SU-DHL-6 (cell line): Measurements from ENCODE around the gene JSRP1.

ENCODE experiments used
- H2AFZ ChIP-seq: fragments of 200-600 bp; sonication (generic); 2 replicates; pipeline ENCODE4 v1.6.1; 2014; ENCODE audit warnings: low read depth, mild to moderate bottlenecking, moderate library complexity, mixed read lengths, antibody characterized with exemption, low read length; ENCODE audit not compliant: severe bottlenecking
- H3F3A ChIP-seq: fragments of 200-600 bp; shearing (Covaris generic); 2 replicates; pipeline ENCODE4 v1.6.0; 2016; ENCODE audit warnings: antibody characterized with exemption, mild to moderate bottlenecking; ENCODE audit not compliant: insufficient read depth
- H3K27ac ChIP-seq: fragments of 200-600 bp; sonication (generic); 2 replicates; pipeline ENCODE4 v1.5.1; 2016; ENCODE audit warnings: low read depth, mild to moderate bottlenecking, low read length, moderate library complexity, mixed read lengths
- H3K27me3 ChIP-seq: fragments of 200-600 bp; sonication (generic), shearing (Covaris generic); 2 replicates; pipeline ENCODE4 v1.6.0; 2014; ENCODE audit warnings: mild to moderate bottlenecking, low read length
- H3K36me3 ChIP-seq: fragments of 200-600 bp; sonication (generic); 2 replicates; pipeline ENCODE4 v1.6.1; 2014; ENCODE audit warnings: mild to moderate bottlenecking, low read length, mixed read lengths
- H3K4me2 ChIP-seq: fragments of 300-600, 200-600 bp; shearing (Covaris generic), sonication (generic); 2 replicates; pipeline ENCODE4 v1.6.0; 2014; ENCODE audit warnings: low read length, low read depth, mild to moderate bottlenecking; ENCODE audit not compliant: poor library complexity, severe bottlenecking
- H3K4me3 ChIP-seq: fragments of 200-600 bp; sonication (generic); 2 replicates; pipeline ENCODE4 v1.5.1; 2014; ENCODE audit warnings: antibody characterized with exemption, low read length, mild to moderate bottlenecking, mixed read lengths; ENCODE audit not compliant: insufficient read depth, poor library complexity, severe bottlenecking
- H3K79me2 ChIP-seq: fragments of 200-600 bp; sonication (generic); 2 replicates; pipeline ENCODE4 v1.6.1; 2014; ENCODE audit warnings: mild to moderate bottlenecking, low read length, moderate library complexity; ENCODE audit not compliant: insufficient read depth
- H3K9ac ChIP-seq: fragments of 200-600 bp; sonication (generic); 2 replicates; pipeline ENCODE4 v1.7.0; 2014; ENCODE audit warnings: mild to moderate bottlenecking, low read length
- H3K9me2 ChIP-seq: fragments of 200-600 bp; sonication (generic); replicated peaks from 2 replicates; pipeline ENCODE4 v1.6.1; 2014; ENCODE audit warnings: low read length; ENCODE audit not compliant: insufficient read depth
- H3K9me3 ChIP-seq: fragments of 200-600 bp; sonication (generic); 2 replicates; pipeline ENCODE4 v1.6.1; 2014; ENCODE audit warnings: low read length, mixed read lengths; ENCODE audit not compliant: insufficient read depth
- H4K20me1 ChIP-seq: fragments of 200-600 bp; sonication (generic); 2 replicates; pipeline ENCODE4 v1.6.1; 2014; ENCODE audit warnings: low read depth, mild to moderate bottlenecking, antibody characterized with exemption, low read length, moderate library complexity, mixed read lengths
- CTCF ChIP-seq: fragments of 200-600 bp; sonication (generic); IDR thresholded peaks from one replicate; pipeline ENCODE4 v1.5.1; 2017; ENCODE audit warnings: antibody characterized with exemption, mild to moderate bottlenecking, low read length, moderate library complexity; ENCODE audit not compliant: insufficient read depth, poor library complexity, severe bottlenecking
- EZH2phosphoT487 ChIP-seq: fragments of 200-600 bp; sonication (generic), shearing (Covaris generic); conservative IDR thresholded peaks from 2 replicates; pipeline ENCODE4 v1.6.1; 2018; ENCODE audit warnings: mild to moderate bottlenecking, antibody characterized with exemption, low read length, moderate library complexity, mixed read lengths

Gene JSRP1

DNA sequence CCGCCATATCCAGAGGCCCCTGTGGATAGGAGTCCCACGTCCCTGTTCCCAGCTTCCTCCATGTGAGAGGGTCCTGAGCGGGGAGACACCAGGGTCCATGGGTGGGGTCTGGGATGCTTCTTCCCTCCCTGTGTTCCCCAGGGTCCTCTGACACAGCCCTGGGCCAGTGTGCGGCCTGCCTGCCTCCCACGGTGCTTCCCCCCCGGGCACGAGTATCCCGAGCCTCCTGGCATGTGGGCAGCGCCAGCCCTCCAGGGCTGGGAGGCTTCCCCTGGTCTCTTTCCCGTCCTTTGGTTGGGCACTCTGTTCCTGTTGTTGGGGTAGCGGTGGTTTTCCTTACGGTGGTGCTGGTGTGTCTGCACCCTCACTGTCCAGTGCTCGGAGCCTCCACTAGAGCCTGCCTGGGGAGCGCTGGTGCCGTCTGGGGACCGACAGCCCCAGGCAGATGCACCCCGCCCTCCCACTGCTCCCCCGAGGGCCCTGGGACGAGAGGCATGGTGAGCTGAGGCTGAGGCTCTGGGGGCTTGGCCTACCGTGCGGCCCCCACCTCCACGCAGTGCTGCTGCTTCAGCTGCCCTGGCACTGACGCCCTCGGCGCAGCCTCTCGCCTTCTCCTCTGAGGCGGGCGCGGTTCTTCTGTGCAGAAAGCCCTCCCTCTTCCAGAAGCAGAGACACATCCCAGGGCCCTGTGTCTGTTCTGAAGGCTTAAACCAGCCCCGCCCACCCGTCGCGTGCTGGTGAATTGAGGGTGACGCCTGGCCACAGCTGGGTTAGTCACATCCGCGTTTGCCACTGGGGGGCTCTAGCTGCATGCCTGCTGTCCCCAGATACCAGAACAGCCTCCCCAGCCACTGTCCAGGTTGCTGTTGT lies 48.0 kb downstream of the JSRP1 start:
- Histone ChIP-seq H4K20me1 (no peaks in the 10 kb centered on the region), H3K9ac (no peak overlapping the region), H3K36me3 (no peaks in the 10 kb centered on the region), H2AFZ (no peak overlapping the region), H3K4me2 (no peak overlapping the region), H3K27ac (no peak overlapping the region), H3F3A (no peaks in the 10 kb centered on the region), H3K9me3 (no peaks in the 10 kb centered on the region), H3K9me2 (no peaks in the 10 kb centered on the region), H3K4me3 (no peak overlapping the region), H3K27me3 (no peaks in the 10 kb centered on the region), H3K79me2 (no peaks in the 10 kb centered on the region)
- TF ChIP-seq EZH2phosphoT487, result no peak
- no peak for TF ChIP-seq CTCF

DNA sequence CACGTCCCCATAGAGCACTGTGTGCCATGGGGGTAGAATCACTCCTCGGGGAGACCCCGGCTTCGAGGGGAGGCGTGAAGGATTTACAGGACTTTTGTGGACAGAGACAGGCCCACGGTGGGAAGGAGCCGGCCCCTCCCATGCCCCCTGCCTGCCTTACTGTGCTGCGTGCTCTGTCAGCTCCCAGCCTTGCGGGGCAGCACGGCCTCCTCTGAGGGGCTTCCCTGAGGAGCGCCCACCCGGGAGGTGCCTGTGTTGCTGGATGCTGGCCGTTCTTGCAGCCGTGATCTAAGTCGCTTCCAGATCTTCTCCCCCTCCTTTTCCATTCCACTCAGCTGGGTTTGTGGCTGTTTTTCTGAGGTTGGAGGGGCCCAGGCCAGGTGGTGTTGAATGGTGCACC lies 49.2 kb downstream of the JSRP1 start:
- TF ChIP-seq EZH2phosphoT487 (no peak), CTCF (no peak)
- H3K4me3 ChIP-seq, result no peak overlapping the region
- no peaks in the 10 kb centered on the region for H3K79me2 ChIP-seq
- no peaks in the 10 kb centered on the region for H3K36me3 ChIP-seq
- H2AFZ ChIP-seq, result no peak overlapping the region
- H3F3A ChIP-seq, result no peaks in the 10 kb centered on the region
- no peaks in the 10 kb centered on the region for H3K9me2 ChIP-seq
- no peaks in the 10 kb centered on the region for H4K20me1 ChIP-seq
- no peaks in the 10 kb centered on the region for H3K27me3 ChIP-seq
- H3K27ac ChIP-seq, result no peak overlapping the region
- H3K9me3 ChIP-seq, result no peaks in the 10 kb centered on the region
- H3K4me2 ChIP-seq, result no peak overlapping the region
- H3K9ac ChIP-seq, result no peak overlapping the region

- Histone ChIP-seq H2AFZ (no peak overlapping the region), H3K9ac (no peak overlapping the region), H3K4me2 (no peak overlapping the region), H3F3A (no peaks in the 10 kb centered on the region), H3K9me2 (no peaks in the 10 kb centered on the region), H3K79me2 (peaks cover 7% of the 10 kb centered on the region; the same call in 1 of the 2 replicates), H3K9me3 (no peaks in the 10 kb centered on the region), H3K27me3 (no peaks in the 10 kb centered on the region), H4K20me1 (no peaks in the 10 kb centered on the region), H3K36me3 (no peaks in the 10 kb centered on the region), H3K4me3 (no peak overlapping the region), H3K27ac (no peak overlapping the region)
- TF ChIP-seq CTCF, result no peak
- no peak for TF ChIP-seq EZH2phosphoT487
Measured at GRCh38 chr19:2202366-2202765, 53.9 kb downstream of the JSRP1 start.
